Astrocyte of the spinal cord (primary cell): ENCODE measurements around the gene PHACTR3.
"Not testable (repeated sequence)": the region's sequence is repeated elsewhere in the genome, so short reads cannot be mapped to it uniquely, and the experiment has no call there.

Experiments used
- DNase-seq: peaks from one replicate; pipeline ENCODE4 v3.0.0; 2011; ENCODE audit warnings: low read depth, low spot score
- H3K4me3 ChIP-seq: 2 replicates; pipeline ENCODE4 v1.5.1; 2011; ENCODE audit warnings: low read depth, mild to moderate bottlenecking, low read length, moderate library complexity
- in situ Hi-C: cut with HindIII; loops from 2 replicates; pipeline ENCODE4 v1.10.0; 2017; ENCODE audit warnings: low sequenced_read_pairs
- TF ChIP-seq, protein P1 (sequence below): IDR thresholded peaks from 2 replicates; pipeline ENCODE4 v1.5.1; 2012; ENCODE audit warnings: low read depth, mild to moderate bottlenecking, low read length, inconsistent platforms

Gene PHACTR3

DNA sequence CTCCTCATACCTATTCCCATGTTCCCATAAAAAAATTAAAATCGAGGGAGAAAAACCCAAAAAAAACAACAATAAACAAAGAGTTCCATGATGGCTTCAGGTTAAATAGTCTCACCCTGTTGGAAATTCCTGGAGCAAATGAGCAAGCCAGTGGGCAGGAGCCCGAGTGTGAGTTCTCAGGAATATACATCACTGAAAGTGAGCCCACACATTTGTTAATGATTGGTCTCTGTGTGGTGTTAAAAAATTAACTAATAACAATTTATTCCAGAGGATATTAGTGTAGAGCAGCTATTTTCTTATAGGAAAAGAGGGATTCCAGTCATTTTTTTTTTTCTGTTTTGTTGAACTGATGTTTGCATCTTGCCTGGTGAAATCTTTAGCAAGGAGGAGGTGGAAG, 12.9 kb downstream of the PHACTR3 start:
- in situ Hi-C loops = no loop called here
- H3K4me3 ChIP-seq = no peak overlapping the region
- DNase-seq = no peak
- TF ChIP-seq, protein P1, sequence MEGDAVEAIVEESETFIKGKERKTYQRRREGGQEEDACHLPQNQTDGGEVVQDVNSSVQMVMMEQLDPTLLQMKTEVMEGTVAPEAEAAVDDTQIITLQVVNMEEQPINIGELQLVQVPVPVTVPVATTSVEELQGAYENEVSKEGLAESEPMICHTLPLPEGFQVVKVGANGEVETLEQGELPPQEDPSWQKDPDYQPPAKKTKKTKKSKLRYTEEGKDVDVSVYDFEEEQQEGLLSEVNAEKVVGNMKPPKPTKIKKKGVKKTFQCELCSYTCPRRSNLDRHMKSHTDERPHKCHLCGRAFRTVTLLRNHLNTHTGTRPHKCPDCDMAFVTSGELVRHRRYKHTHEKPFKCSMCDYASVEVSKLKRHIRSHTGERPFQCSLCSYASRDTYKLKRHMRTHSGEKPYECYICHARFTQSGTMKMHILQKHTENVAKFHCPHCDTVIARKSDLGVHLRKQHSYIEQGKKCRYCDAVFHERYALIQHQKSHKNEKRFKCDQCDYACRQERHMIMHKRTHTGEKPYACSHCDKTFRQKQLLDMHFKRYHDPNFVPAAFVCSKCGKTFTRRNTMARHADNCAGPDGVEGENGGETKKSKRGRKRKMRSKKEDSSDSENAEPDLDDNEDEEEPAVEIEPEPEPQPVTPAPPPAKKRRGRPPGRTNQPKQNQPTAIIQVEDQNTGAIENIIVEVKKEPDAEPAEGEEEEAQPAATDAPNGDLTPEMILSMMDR = no peak

DNA sequence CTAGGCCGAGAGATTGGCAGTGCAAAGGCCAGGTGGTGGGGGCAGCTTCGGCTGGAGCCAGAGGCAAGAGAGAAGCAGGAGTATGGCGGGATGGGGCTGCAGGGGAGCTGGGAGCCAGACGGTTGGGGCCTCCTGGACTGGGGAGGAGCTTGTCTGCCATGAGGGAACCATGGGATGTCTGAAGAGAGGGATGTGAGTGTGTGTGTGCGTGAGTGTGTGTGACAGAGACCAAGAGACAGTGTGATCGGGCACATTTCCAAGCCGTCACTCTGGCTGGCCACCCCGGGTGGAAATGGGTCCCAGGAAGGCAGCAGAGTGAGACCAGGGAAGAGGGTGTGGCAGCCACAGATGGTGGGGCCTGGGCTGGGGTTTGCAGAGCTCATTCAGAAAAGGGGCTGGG, 13.8 kb downstream of the PHACTR3 start:
- TF ChIP-seq, protein P1 = no peak
- no peak overlapping the region for H3K4me3 ChIP-seq
- no peak for DNase-seq
- in situ Hi-C loops = no loop called here

DNA sequence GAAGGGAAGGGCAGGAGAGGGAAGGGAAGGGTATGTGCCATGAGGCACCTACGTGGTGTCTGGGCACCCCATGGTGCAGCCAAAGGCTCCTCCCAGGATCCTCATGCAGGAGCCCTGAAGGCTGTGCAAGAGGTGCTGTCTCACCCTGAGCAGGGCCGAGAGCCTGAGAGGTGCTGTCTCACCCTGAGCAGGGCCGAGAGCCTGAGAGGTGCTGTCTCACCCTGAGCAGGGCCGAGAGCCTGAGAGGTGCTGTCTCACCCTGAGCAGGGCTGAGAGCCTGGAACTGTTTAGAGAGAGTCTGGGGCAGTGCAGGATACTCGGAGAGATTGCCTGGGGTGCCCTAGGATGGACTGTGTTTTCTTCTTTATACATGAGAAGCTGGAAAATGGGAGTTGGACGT, 14.2 kb downstream of the PHACTR3 start:
- H3K4me3 ChIP-seq, DNase-seq, in situ Hi-C loops: not testable (repeated sequence)

DNA sequence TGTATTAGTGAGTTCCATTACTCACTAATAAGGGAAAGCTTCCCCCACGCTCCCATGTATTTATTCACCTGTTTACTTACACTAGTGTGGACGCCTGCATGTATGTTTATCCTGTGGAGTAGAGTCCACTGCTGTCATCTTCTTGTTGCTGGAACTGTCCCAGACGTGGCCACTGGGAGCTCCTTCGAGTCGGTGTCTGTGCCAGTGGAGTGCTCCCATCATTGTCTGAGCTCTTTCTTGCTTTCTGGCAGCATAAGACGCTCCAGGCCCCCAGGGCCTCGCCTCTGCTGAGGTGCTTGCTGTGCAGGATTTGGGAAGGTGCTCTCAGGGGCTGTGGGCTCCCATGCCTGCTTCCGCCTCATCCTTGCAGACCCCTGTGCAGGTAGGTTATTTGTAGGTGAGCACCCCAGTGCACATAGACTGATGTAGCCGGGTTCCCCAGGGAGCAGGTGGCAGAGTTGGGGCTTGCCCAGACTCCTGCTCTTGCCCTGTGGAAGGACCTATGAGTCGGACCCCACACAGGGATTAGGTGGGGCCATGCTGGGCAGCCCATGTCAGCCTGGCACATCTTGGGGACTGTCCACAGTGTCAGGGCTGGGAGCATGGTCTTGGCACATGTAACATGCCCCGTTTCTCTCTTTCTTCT, 16.6 kb downstream of the PHACTR3 start:
- H3K4me3 ChIP-seq = no peak overlapping the region
- TF ChIP-seq, protein P1 = no peak
- DNase-seq = no peak
- in situ Hi-C loops = no loop called here

DNA sequence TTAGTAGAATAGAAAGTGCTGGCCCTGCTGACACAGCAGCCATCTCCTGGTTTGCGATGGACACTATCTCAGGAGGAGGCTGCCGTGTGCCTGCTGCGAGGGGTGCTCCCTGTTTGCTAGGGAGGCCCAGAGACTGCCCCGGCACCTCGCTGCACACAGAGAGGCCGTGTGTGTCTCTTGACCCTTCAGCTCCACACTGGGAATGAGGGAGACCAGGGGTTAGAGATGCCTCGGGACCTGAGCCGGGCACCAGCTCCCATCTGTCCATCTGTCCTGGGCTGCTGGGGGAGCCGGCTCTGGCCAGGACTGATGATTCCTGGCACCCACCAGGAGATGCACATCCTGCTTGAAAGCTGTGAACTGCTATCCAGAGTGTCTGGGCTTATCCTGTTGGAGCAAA, 18.2 kb downstream of the PHACTR3 start:
- no peak overlapping the region for H3K4me3 ChIP-seq
- no peak for DNase-seq
- TF ChIP-seq, protein P1 = no peak
- in situ Hi-C loops = no loop called here

DNA sequence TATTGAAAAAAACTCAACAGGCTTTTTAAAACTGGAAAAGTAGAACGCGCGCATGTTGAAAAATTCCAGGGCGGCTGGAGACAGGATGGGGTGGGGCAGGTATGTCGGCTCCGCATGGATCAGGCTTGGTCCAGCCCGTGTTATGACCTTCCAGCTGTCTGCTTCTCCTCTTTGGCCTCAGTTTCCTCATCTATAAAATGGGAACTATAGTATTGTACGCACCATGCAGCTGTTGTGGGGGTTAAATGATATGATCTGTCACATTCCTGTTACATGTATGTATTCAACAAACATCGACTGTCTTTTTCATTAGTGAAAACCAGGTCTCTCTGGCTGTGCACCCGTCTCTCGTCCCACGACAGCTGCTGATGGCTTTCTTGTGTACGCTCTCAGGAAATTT, 18.8 kb downstream of the PHACTR3 start:
- DNase-seq = no peak
- H3K4me3 ChIP-seq = no peak overlapping the region
- in situ Hi-C loops = no loop called here
- TF ChIP-seq, protein P1 = no peak

DNA sequence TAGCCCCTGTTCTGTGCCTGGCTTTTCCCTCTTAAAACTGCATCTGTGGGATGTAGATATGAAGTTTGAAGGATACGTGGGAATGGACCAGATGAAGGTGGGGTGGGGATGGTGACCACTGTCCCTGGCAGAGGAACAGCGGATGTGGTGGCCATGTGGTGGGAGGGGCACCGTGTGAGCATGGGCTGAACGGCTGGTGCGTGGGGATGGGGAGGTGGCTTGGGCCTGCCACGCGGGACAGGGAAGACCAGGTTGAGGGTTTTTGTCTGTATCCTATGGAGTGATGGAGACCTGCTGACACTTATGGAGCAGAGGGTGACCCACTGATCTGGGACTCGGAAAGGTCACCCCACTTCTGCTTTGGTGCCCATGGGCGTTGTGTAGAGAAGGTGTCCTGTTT, 19.2 kb downstream of the PHACTR3 start:
- no peak overlapping the region for H3K4me3 ChIP-seq
- DNase-seq = no peak
- TF ChIP-seq, protein P1 = no peak
- in situ Hi-C loops = no loop called here
